HCT116 (cell line): ENCODE results near the gene CDV3. TPM values are rescaled to one million over a fixed set of nuclear protein-coding genes. Genes with fewer than 3 reads are reported as not detected.

Experiments used
- ATAC-seq: fragments of 200-7000 bp; cut with Tn5 transposase; 2 replicates; pipeline ENCODE4 v1.9.1; 2020; ENCODE audit warnings: mild to moderate bottlenecking, moderate library complexity
- BruUV-seq: library from RNA; stranded (reverse); fragments of 400-500 nt; replicated peaks from 2 replicates; lab custom pipeline; 2021; lab: Mats Ljungman, UMichigan
- CTCF ChIA-PET: fragments of 300-600 bp; sonication (Branson Sonifier 250); formaldehyde crosslinking; loops from one replicate; lab custom pipeline; 2021; ENCODE audit warnings: antibody characterized with exemption; lab: Charles Lee
- POLR2A ChIA-PET: fragments of 300-600, 350-600 bp; sonication (Branson Sonifier 250); formaldehyde crosslinking; loops from one replicate; lab custom pipeline; 2021; ENCODE audit warnings: antibody characterized with exemption; lab: Charles Lee
- RAD21 ChIA-PET, 2 experiments: fragments of 300-600 bp; sonication (Branson Sonifier 250); formaldehyde crosslinking; loops; one replicate each; lab custom pipeline; 2023; ENCODE audit warnings: low total read pairs in 2 of 2; ENCODE audit not compliant: uncharacterized antibody in 2 of 2, unreplicated experiment in 2 of 2, low non-redundant PET in 1 of 2; lab: Charles Lee
- DNase-seq: peaks from one replicate; pipeline ENCODE4 v3.0.0-alpha.2; 2010; ENCODE audit warnings: low read depth, low spot score
- H2AFZ ChIP-seq: fragments of 200-600 bp; shearing (Covaris generic), sonication (generic); 2 replicates; pipeline ENCODE4 v1.6.1; 2017; ENCODE audit warnings: low read depth, mixed run types, mixed read lengths, antibody characterized with exemption, low read length; ENCODE audit not compliant: poor library complexity, severe bottlenecking
- H3K27ac ChIP-seq: 2 replicates; pipeline ENCODE4 v1.5.1; 2012; ENCODE audit warnings: low read depth, low read length
- H3K27me3 ChIP-seq: fragments of 200-600 bp; sonication (generic); 2 replicates; pipeline ENCODE4 v1.6.1; 2016; ENCODE audit warnings: mixed run types, low read length, mixed read lengths; ENCODE audit not compliant: insufficient read depth
- H3K36me3 ChIP-seq, 2 experiments: fragments of 200-500 bp in 1 of 2; fragments of 200-600 bp in 1 of 2; sonication (Bioruptor generic) in 1 of 2; sonication (generic) in 1 of 2; 2 replicates each; pipeline versions ENCODE4 v1.5.1 to v1.6.1; 2014 to 2016; ENCODE audit warnings: low read length in 2 of 2, inconsistent platforms in 1 of 2, mixed read lengths in 1 of 2, mixed run types in 1 of 2; ENCODE audit not compliant: insufficient read depth in 2 of 2, control insufficient read depth in 1 of 2
- H3K4me1 ChIP-seq, 2 experiments: fragments of 200-600 bp in 1 of 2; sonication (generic) in 1 of 2; 2 replicates each; pipeline versions ENCODE4 v1.5.1 to v1.6.1; 2012 to 2017; ENCODE audit warnings: low read length in 2 of 2, inconsistent platforms in 1 of 2, mild to moderate bottlenecking in 1 of 2, mixed read lengths in 1 of 2, mixed run types in 1 of 2, moderate library complexity in 1 of 2; ENCODE audit not compliant: insufficient read depth in 2 of 2, control insufficient read depth in 1 of 2
- H3K4me2 ChIP-seq: fragments of 200-600 bp; sonication (generic); 2 replicates; pipeline ENCODE4 v1.6.1; 2017; ENCODE audit warnings: mixed run types, low read length, mixed read lengths
- H3K4me3 ChIP-seq, 2 experiments: fragments of 200-600 bp in 1 of 2; sonication (generic) in 1 of 2; replicated peaks in 1 of 2; 2 replicates each; pipeline ENCODE4 v1.5.1; 2011 to 2016; ENCODE audit warnings: low read length in 2 of 2, control low read depth in 1 of 2, low read depth in 1 of 2, mild to moderate bottlenecking in 1 of 2, mixed read lengths in 1 of 2, mixed run types in 1 of 2
- H3K79me2 ChIP-seq: fragments of 200-600 bp; sonication (generic); 2 replicates; pipeline ENCODE4 v1.6.1; 2017; ENCODE audit warnings: mild to moderate bottlenecking, mixed run types, low read length, moderate library complexity, mixed read lengths; ENCODE audit not compliant: insufficient read depth
- H3K9ac ChIP-seq: fragments of 200-600 bp; sonication (generic); 2 replicates; pipeline ENCODE4 v1.6.1; 2016; ENCODE audit warnings: low read length, mixed read lengths
- H3K9me2 ChIP-seq: fragments of 200-600 bp; sonication (generic), shearing (Covaris generic); 2 replicates; pipeline ENCODE4 v1.6.1; 2017; ENCODE audit warnings: mixed run types, mild to moderate bottlenecking, moderate library complexity; ENCODE audit not compliant: insufficient read depth
- H3K9me3 ChIP-seq, 2 experiments: fragments of 200-500 bp in 1 of 2; fragments of 200-600 bp in 1 of 2; sonication (Bioruptor generic) in 1 of 2; sonication (generic) in 1 of 2; 2 replicates each; pipeline ENCODE4 v1.6.1; 2014 to 2017; ENCODE audit warnings: low read length in 2 of 2, mixed read lengths in 2 of 2, inconsistent platforms in 1 of 2, low read depth in 1 of 2, mild to moderate bottlenecking in 1 of 2, mixed run types in 1 of 2, moderate library complexity in 1 of 2; ENCODE audit not compliant: control insufficient read depth in 1 of 2, insufficient read depth in 1 of 2
- H4K20me1 ChIP-seq: fragments of 200-600 bp; sonication (generic), shearing (Covaris generic); 2 replicates; pipeline ENCODE4 v1.6.1; 2017; ENCODE audit warnings: mixed run types, mild to moderate bottlenecking, moderate library complexity; ENCODE audit not compliant: insufficient read depth
- CBX3 ChIP-seq: IDR thresholded peaks from 2 replicates; pipeline ENCODE4 v1.6.1; 2012; ENCODE audit warnings: low read depth
- CEBPB ChIP-seq: IDR thresholded peaks from 2 replicates; pipeline ENCODE4 v1.6.1; 2012; ENCODE audit warnings: low read depth
- ELF1 ChIP-seq: IDR thresholded peaks from 2 replicates; pipeline ENCODE4 v1.6.1; 2012; ENCODE audit warnings: low read depth, borderline replicate concordance
- POLR2A ChIP-seq: IDR thresholded peaks from 2 replicates; pipeline ENCODE4 v1.7.0; 2011; ENCODE audit warnings: borderline replicate concordance; ENCODE audit not compliant: insufficient read depth, insufficient read length; ENCODE audit errors: extremely low read depth
- POLR2AphosphoS5 ChIP-seq: IDR thresholded peaks from 2 replicates; pipeline ENCODE4 v1.6.1; 2011; ENCODE audit warnings: mild to moderate bottlenecking, low read depth, low read length, moderate library complexity
- TCF7L2 ChIP-seq: IDR thresholded peaks from 2 replicates; pipeline ENCODE4 v1.7.0; 2011; ENCODE audit warnings: borderline replicate concordance, inconsistent platforms; ENCODE audit not compliant: insufficient read depth, insufficient read length; ENCODE audit errors: extremely low read depth
- YY1 ChIP-seq: IDR thresholded peaks from 2 replicates; pipeline ENCODE4 v1.6.1; 2011; ENCODE audit warnings: low read length, low read depth, moderate library complexity, mild to moderate bottlenecking; ENCODE audit not compliant: insufficient replicate concordance; ENCODE audit errors: extremely low read depth
- ZFX ChIP-seq: fragments of 450-650 bp; IDR thresholded peaks from 2 replicates; pipeline ENCODE4 v1.6.1; 2017
- ZNF274 ChIP-seq: fragments of 200-500 bp; sonication (Bioruptor generic); IDR thresholded peaks from 2 replicates; pipeline ENCODE4 v1.6.1; 2014; ENCODE audit warnings: mild to moderate bottlenecking, low read depth, low read length, inconsistent platforms
- intact Hi-C: fragments of 100-400 bp; cut with micrococcal nuclease; formaldehyde crosslinking; loops from 2 replicates; pipeline ENCODE4 v1.10.0; 2022
- total RNA-seq: library from RNA; stranded (reverse); gene quantifications from one replicate; pipeline ENCODE4 v1.2.1, GENCODE V29; 2021; ENCODE audit not compliant: unreplicated experiment
- TF ChIP-seq, protein P1 (sequence below), 3 experiments: fragments of 200-600 bp in 1 of 3; sonication (generic) in 1 of 3; IDR thresholded peaks in 2 of 3; conservative IDR thresholded peaks in 1 of 3; 2 replicates each; pipeline ENCODE4 v1.5.1; 2012 to 2017; ENCODE audit warnings: low read depth in 2 of 3, low read length in 2 of 3, antibody characterized with exemption in 1 of 3, borderline replicate concordance in 1 of 3, control low read depth in 1 of 3, mild to moderate bottlenecking in 1 of 3, mixed read lengths in 1 of 3, mixed run types in 1 of 3, moderate library complexity in 1 of 3; ENCODE audit not compliant: insufficient read depth in 1 of 3
- TF ChIP-seq, protein P2 (sequence below): IDR thresholded peaks from 2 replicates; pipeline ENCODE4 v1.6.1; 2012
- TF ChIP-seq, protein P3 (sequence below): IDR thresholded peaks from 2 replicates; pipeline ENCODE4 v1.6.1; 2011; ENCODE audit warnings: mild to moderate bottlenecking, low read length, moderate library complexity; ENCODE audit not compliant: insufficient replicate concordance; ENCODE audit errors: extremely low read depth

CDV3 gene
- total RNA-seq, 1 experiment from 2014 or later = 153 TPM

DNA sequence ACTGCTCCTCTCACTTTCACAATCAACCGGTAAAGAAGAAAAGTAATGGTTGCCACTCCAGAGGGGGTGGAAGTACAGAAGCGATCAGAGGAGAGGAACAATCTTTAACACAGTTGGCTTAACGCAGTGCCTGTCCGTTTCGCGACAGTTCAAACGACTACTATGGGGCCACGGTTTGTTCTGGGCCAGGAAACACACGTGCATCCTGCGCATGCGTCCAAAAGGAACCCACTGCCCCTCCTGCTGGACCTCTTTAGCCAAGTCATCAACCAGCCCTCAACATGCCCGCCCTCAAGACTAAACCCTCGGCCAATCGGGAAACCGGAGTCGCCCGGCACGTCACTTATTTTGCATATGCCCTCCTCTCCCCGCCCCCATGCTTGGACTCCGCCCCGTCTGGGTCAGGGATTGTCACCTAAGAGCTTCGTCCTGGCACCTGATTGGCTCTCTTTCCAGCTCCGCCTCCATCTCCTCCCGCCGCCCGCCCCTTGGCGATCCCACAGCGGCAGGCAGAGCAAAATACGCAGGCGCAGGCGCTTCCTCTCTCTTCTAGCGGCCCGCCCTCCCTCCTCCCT lies 345 bp upstream of the CDV3 start:
- POLR2A ChIA-PET = interaction anchor here (0.6 to 2.4 kb wide), 7 partner anchors 9 to 110 kb away, joined by 3 to 22 read pairs (median 4); no protein-coding TSS in a partner anchor
- intact Hi-C loops = loop anchor here (5.0 kb wide), 1 partner anchor 851 kb away; the partner anchor contains the start of gene NPHP3
- Histone ChIP-seq H3K27ac (peak overlapping the region; percentile 96), H3K4me2 (peak overlapping the region; percentile 85), H3K9me2 (no peaks in the 10 kb centered on the region), H2AFZ (no peak overlapping the region), H3K4me3 (peak overlapping the region; percentile 54 to 61), H3K4me1 (peaks cover 35 to 65% of the 10 kb centered on the region in 2 experiments), H3K9ac (peak overlapping the region; percentile 66), H3K36me3 (peaks cover 20 to 25% of the 10 kb centered on the region in 2 experiments), H3K9me3 (no peaks in the 10 kb centered on the region), H3K27me3 (no peaks in the 10 kb centered on the region), H3K79me2 (peaks cover 40% of the 10 kb centered on the region), H4K20me1 (peaks cover 25% of the 10 kb centered on the region; the same call in 1 of the 2 replicates)
- RAD21 ChIA-PET = no interaction called here
- CTCF ChIA-PET = interaction anchor here (0.6 to 1.5 kb wide), 5 partner anchors 36 to 149 kb away, joined by 3 to 4 read pairs (median 3); no protein-coding TSS in a partner anchor
- no TSS peak for BruUV-seq
- TF ChIP-seq ZNF274 (no peak), POLR2A (peak; percentile 93), CEBPB (no peak), TCF7L2 (peak; percentile 77), ZFX (no peak), CBX3 (no peak), POLR2AphosphoS5 (peak; percentile 87), ELF1 (no peak), YY1 (no peak)
- TF ChIP-seq, protein P1, sequence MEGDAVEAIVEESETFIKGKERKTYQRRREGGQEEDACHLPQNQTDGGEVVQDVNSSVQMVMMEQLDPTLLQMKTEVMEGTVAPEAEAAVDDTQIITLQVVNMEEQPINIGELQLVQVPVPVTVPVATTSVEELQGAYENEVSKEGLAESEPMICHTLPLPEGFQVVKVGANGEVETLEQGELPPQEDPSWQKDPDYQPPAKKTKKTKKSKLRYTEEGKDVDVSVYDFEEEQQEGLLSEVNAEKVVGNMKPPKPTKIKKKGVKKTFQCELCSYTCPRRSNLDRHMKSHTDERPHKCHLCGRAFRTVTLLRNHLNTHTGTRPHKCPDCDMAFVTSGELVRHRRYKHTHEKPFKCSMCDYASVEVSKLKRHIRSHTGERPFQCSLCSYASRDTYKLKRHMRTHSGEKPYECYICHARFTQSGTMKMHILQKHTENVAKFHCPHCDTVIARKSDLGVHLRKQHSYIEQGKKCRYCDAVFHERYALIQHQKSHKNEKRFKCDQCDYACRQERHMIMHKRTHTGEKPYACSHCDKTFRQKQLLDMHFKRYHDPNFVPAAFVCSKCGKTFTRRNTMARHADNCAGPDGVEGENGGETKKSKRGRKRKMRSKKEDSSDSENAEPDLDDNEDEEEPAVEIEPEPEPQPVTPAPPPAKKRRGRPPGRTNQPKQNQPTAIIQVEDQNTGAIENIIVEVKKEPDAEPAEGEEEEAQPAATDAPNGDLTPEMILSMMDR (IDR thresholded peaks at IDR 0.05 in 2 of 3, conservative IDR thresholded peaks at IDR 0.05 in 1 of 3; ENCODE audit: borderline replicate concordance in 1 of 3, insufficient read depth in 1 of 3, low read depth in 2 of 3, low read length in 2 of 3) = no peak
- TF ChIP-seq, protein P2, sequence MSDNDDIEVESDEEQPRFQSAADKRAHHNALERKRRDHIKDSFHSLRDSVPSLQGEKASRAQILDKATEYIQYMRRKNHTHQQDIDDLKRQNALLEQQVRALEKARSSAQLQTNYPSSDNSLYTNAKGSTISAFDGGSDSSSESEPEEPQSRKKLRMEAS = no peak
- TF ChIP-seq, protein P3, sequence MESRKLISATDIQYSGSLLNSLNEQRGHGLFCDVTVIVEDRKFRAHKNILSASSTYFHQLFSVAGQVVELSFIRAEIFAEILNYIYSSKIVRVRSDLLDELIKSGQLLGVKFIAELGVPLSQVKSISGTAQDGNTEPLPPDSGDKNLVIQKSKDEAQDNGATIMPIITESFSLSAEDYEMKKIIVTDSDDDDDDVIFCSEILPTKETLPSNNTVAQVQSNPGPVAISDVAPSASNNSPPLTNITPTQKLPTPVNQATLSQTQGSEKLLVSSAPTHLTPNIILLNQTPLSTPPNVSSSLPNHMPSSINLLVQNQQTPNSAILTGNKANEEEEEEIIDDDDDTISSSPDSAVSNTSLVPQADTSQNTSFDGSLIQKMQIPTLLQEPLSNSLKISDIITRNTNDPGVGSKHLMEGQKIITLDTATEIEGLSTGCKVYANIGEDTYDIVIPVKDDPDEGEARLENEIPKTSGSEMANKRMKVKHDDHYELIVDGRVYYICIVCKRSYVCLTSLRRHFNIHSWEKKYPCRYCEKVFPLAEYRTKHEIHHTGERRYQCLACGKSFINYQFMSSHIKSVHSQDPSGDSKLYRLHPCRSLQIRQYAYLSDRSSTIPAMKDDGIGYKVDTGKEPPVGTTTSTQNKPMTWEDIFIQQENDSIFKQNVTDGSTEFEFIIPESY = no peak
- peak; percentile 100 for DNase-seq
- peak; percentile 88 for ATAC-seq
